GM19455 (cell line): ENCODE data around the gene LRRFIP1.
A peak's percentile ranks its signal among the peaks of the same experiment; 100 is the strongest.
"Not testable (repeated sequence)": the region's sequence is repeated elsewhere in the genome, so short reads cannot be mapped to it uniquely, and the experiment has no call there.

Experiments
- ATAC-seq: cut with Tn5 transposase; IDR thresholded peaks from one replicate; pipeline ENCODE4 v1.9.1; 2021; ENCODE audit not compliant: unreplicated experiment

Gene LRRFIP1

GRCh38 chr2:237742614-237743013 lies 115.2 kb downstream of the LRRFIP1 start:
- ATAC-seq: no peak

- ATAC-seq: no peak
Measured at GRCh38 chr2:237743024-237743423, 115.6 kb downstream of the LRRFIP1 start.

DNA sequence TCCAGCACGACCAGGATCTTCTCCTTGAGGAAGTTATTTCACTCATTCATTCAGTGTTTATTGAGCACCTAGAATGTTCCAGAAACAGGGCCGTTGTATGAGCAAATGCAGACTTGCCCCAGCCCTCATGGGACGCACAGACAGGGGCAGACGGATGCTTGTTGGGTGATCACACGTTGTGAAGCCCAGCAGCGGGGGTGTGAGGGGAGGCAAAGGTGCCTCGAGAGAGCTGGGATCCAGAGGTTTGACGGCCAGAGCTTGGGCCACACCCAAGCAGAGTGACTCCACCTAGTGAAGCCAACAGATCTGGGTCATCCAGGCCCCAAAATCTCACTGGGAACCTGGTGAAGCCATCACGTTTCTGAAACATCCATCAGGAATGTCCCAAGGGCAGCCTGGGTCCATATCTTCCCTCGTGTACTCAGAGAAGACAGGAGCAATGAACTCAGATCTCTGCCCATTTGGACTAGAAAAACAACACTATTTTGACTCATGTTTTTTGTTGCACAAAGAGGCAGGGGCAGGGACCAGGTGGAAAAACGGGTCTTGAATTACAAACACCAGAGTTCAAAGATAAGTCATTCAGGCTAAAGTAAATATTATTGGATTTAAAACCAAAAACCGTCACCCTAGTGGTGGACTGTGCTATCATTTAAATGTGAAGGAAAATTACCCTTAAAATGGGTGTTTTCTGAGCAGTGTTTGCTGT lies 116.3 kb downstream of the LRRFIP1 start:
- no peak for ATAC-seq

- no peak for ATAC-seq
Measured at GRCh38 chr2:237744270-237744612, 116.9 kb downstream of the LRRFIP1 start.

DNA sequence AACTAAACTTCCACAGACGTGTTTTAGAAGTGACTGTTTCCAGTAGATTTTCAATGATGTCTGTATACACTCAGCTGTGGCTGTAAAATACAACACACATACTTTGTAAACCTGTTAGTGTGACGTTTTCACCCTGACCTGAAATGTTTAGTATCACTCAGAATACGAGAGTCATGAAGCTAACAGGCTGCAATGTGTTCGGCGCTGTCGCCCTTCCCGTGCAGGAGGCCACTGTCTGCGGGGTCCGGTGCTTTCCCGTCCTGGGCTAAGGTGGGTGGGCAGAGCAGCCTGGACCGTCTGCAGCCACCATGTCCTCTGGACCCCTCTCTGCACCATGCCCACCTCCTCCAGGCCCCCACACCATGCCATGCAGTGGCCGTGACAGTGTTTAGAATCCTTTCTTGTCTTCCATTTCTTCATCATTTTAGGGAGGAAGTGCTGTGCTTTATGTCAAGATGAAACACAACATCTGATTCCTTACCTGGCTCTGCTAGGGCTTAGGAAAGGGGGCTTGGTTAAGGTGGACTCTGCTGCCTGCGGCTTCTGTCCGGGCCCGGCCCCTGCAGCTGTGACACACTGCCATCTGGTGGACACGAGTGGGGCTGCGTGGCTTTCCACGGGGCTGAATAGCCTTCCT lies 117.3 kb downstream of the LRRFIP1 start:
- ATAC-seq: no peak

GRCh38 chr2:237745250-237745613 lies 117.8 kb downstream of the LRRFIP1 start:
- no peak for ATAC-seq

GRCh38 chr2:237746302-237747080 lies 119.1 kb downstream of the LRRFIP1 start:
- ATAC-seq: no peak

DNA sequence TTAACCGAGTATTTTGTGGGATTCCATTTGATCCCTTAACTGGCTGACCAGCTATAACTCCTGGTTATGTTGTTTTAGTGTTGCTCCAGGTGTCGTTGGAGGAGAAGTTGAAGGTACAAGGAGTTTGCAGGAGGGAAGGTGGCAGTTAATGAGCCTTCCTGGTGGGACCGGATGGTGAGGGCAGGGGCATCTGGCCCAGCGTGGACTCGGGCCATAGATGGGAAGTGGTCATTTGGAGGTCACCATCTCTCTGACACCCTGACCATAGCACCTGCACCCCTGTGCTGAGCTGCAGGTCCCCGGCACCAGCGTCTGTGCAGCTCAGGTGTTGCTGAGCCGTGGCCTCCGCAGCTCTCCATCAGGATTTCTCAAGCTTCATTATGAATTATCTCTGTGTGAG lies 119.8 kb downstream of the LRRFIP1 start:
- no peak for ATAC-seq

DNA sequence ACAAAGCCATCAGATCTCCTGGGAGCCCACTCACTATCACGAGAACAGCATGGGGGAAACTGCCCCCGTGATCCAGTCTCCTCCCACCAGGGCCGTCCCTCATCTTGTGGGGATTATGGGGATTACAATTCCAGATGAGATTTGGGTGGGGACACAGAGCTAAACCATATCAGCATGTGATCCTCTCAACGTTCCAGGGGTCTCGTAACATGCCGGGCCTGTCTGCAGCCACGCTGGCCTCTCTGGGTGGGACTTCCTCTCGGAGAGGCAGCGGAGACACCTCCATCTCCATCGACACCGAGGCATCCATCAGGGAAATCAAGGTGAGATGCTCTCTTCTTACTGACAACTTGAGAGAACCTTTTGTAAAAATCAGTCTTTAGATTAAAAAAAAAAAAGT lies 121.6 kb downstream of the LRRFIP1 start:
- ATAC-seq: no peak

DNA sequence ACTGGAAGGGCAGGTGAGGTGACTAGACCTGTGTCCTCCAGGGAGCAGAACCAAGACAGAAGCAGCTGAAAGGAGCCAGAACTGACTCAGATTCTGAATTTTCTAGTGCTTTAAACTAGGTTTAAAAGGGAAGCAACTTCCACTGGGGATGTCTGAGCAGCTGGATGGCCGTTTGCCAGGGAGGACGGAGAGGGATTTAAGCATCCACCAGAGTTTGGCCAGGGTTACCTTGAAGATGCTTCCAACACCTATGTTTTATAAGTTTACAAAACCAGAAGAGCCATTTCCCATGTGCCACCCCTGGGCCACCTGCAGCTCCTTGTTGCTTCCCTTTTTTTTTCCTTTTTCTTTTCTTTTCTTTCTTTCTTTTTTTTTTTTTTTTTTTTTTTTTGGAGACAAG lies 122.6 kb downstream of the LRRFIP1 start:
- no peak for ATAC-seq

DNA sequence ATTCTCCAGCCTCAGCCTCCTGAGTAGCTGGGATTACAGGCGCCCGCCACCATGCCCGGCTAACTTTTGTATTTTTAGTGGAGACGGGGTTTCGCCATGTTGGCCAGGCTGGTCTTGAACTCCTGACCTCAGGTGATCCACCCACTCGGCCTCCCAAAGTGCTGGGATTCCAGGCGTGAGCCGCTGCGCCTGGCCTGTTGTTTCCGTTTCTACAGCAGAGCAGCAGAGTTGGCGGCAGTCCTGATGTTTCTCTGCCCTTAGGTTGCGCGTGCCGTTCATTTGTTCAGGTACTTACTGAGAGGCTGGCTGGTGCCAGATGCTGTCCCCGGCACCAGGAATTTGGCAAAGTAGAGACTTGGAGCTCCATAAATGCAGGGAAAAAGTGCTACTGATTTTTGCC lies 123.1 kb downstream of the LRRFIP1 start:
- ATAC-seq: not testable (repeated sequence)

- peak; percentile 94 for ATAC-seq
Measured at GRCh38 chr2:237752761-237753165, 125.4 kb downstream of the LRRFIP1 start.

DNA sequence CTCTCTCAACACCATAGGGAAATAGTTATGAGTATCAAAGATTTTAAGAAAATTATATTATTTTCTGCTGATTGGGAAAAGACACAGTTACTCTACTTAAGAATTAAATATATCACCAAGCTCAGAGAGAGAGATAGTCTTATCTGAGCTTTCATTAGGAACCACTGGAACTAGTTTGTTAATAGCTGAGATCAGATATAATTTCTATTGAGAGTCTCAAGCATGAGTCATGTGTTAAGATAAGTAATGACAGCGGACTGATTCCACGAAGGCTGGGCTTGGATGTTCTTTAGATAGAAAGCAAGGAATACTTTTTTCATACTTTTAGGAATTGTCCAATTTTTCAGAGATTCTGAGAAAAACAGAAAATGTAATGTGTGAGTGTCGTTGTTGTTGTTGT lies 126.8 kb downstream of the LRRFIP1 start:
- no peak for ATAC-seq

- ATAC-seq: no peak
Measured at GRCh38 chr2:237754626-237755248, 127.3 kb downstream of the LRRFIP1 start.

DNA sequence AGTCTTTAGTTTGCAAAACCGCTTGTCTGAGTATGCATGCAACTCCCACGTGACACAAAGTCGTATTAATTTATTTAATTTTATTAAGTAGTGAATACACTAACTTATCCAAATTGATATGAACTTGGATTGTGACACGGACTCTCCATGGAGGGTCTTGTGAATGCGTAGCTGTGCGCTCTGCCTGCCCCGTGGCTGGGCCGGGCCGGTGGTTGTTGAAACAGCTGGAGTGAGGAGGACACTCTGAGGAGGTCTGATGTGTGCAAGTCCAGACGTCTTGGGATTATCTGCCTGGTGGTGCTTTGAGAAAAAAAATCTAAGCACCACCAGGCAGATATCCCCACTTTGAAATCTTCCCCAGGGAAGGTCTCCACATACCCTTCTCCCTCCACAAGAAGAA lies 130.2 kb downstream of the LRRFIP1 start:
- no peak for ATAC-seq

DNA sequence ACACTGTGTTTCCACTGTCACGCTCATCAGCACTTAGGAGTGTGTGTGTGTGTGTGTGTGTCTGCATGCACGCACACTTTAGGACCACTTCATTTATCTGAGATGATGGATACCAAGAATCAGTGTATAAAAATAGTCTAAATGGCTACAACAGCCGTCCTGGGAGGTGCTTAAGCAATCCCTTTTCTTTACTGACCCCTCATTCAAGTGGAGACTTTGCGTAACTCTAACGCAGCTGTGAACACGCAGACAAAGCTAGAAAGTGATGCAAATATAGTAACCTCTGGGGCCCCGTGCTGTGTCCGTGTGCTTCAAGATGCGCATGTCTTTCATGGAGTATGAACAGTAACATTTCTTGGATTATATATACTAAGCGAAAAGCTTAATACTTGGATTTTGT lies 130.8 kb downstream of the LRRFIP1 start:
- ATAC-seq: no peak

DNA sequence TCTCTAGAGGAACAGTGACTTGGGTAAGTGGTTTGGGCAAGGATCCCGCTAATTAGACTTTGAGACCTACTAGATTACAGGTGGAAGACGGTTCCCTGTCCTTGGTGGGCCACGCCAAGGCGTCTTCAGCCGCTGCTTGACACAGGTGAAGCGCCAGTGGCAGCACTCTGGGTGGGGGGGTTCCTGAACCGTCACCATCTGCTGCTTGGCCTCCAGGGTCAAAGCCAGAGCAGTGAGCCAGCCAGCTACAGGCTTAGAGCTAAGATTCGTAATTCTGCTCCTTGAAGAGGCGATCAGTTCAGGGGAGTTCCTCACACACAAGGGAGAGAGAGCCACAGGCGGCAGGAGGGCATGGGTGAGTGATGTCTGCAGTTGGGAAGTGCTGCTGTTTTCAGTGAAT lies 131.8 kb downstream of the LRRFIP1 start:
- no peak for ATAC-seq

DNA sequence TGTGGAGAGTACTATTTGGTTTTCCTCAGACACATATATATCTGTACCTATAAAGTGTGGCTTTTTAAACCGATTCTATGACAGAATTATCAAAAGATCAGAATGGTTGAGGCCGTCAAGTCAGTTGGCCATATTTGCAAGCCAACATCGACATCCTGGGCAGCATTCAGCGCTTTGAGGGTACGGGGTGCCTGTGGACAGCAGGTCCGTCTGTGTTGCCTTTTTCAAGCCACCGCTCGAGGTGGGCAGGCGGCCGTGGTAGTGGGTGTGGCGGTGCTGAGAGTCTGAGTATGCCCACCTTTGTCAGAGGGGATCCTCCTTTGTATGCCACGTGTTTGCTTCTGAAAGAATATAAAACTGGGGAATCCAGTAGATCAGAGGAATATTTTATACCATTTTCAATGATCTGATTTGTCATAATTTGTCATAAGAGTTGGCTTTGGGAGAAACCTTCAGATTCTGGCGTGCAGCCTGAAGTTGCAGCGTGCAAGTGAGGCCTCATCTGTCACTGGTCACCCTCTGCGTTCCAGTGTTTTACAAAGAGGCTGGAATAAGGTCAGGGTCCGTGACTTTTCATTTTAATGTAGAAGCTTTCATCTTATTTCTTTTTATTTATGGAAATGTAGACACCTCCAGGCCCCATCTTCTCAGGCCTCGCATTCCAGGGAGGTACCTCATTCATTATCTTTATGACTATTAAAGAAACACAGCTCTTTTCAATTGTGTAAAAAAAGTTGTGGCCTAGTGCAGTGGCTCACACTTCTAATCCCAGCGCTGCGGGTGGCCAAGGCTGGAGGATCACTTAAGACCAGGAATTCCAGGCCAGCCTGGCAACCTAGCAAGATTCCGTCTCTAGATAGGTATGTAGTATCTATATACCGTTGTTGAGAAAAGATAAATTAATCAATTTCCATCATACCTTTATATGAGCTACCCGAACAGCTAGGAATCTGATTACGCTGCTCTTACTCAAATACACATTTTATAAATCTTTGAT lies 133.4 kb downstream of the LRRFIP1 start:
- ATAC-seq: no peak

GRCh38 chr2:237762291-237763182 lies 135.2 kb downstream of the LRRFIP1 start:
- ATAC-seq: not testable (repeated sequence)

GRCh38 chr2:237763812-237764211 lies 136.4 kb downstream of the LRRFIP1 start:
- ATAC-seq: no peak
